ENCODE results near the gene TMEM250.
A peak's percentile ranks its signal among the peaks of the same experiment; 100 is the strongest.
"Not testable (repeated sequence)": the region's sequence is repeated elsewhere in the genome, so short reads cannot be mapped to it uniquely, and the experiment has no call there.

The TMEM250 gene

GRCh38 chr9:136118320-136119060 lies at the start of gene TMEM250:
Gene TMEM250 (minus strand): TSS chr9:136118875. CDS start chr9:136116900, 1,975 bp downstream.
- peak; percentile 76 for DNase-seq (ENCODE audit: low read depth)

- DNase-seq (ENCODE audit: low read depth), result no peak
Observed at GRCh38 chr9:136163248-136163850, 44.7 kb upstream of the TMEM250 start.

GRCh38 chr9:136160995-136161610 lies 42.4 kb upstream of the TMEM250 start:
- no peak for DNase-seq (ENCODE audit: low read depth)

GRCh38 chr9:136160381-136160841 lies 41.7 kb upstream of the TMEM250 start:
- no peak for DNase-seq (ENCODE audit: low read depth)

- no peak for DNase-seq (ENCODE audit: low read depth)
Observed at GRCh38 chr9:136159851-136160250, 41.2 kb upstream of the TMEM250 start.

- no peak for DNase-seq (ENCODE audit: low read depth)
Observed at GRCh38 chr9:136157477-136158265, 39.0 kb upstream of the TMEM250 start.

- no peak for DNase-seq (ENCODE audit: low read depth)
Observed at GRCh38 chr9:136156209-136157120, 37.8 kb upstream of the TMEM250 start.

GRCh38 chr9:136155576-136155975 lies 36.9 kb upstream of the TMEM250 start:
- DNase-seq (ENCODE audit: low read depth), result no peak

- no peak for DNase-seq (ENCODE audit: low read depth)
Observed at GRCh38 chr9:136154943-136155342, 36.3 kb upstream of the TMEM250 start.

GRCh38 chr9:136153381-136154065 lies 34.8 kb upstream of the TMEM250 start:
- no peak for DNase-seq (ENCODE audit: low read depth)

- DNase-seq (ENCODE audit: low read depth), result no peak
Observed at GRCh38 chr9:136152931-136153330, 34.3 kb upstream of the TMEM250 start.

- no peak for DNase-seq (ENCODE audit: low read depth)
Observed at GRCh38 chr9:136152543-136152866, 33.8 kb upstream of the TMEM250 start.

- DNase-seq (ENCODE audit: low read depth), result no peak
Observed at GRCh38 chr9:136151848-136152542, 33.3 kb upstream of the TMEM250 start.

- DNase-seq (ENCODE audit: low read depth), result no peak
Observed at GRCh38 chr9:136151214-136151804, 32.6 kb upstream of the TMEM250 start.

- DNase-seq (ENCODE audit: low read depth), result not testable (repeated sequence)
Observed at GRCh38 chr9:136150664-136151213, 32.1 kb upstream of the TMEM250 start.

- no peak for DNase-seq (ENCODE audit: low read depth)
Observed at GRCh38 chr9:136149853-136150252, 31.2 kb upstream of the TMEM250 start.

- no peak for DNase-seq (ENCODE audit: low read depth)
Observed at GRCh38 chr9:136149337-136149736, 30.7 kb upstream of the TMEM250 start.

- DNase-seq (ENCODE audit: low read depth), result no peak
Observed at GRCh38 chr9:136148766-136149165, 30.1 kb upstream of the TMEM250 start.

Data from GM04503 (cell line).